ENCODE data around the gene AUTS2. TPM values are rescaled to one million over a fixed set of nuclear protein-coding genes. Genes with fewer than 3 reads are reported as not detected.

Gene AUTS2
- total and polyA plus RNA-seq, 2 of the 8 experiments (the other 6 are each of a cell fraction or from before 2014, with no cell fraction given), result 25.9 to 101 TPM

DNA sequence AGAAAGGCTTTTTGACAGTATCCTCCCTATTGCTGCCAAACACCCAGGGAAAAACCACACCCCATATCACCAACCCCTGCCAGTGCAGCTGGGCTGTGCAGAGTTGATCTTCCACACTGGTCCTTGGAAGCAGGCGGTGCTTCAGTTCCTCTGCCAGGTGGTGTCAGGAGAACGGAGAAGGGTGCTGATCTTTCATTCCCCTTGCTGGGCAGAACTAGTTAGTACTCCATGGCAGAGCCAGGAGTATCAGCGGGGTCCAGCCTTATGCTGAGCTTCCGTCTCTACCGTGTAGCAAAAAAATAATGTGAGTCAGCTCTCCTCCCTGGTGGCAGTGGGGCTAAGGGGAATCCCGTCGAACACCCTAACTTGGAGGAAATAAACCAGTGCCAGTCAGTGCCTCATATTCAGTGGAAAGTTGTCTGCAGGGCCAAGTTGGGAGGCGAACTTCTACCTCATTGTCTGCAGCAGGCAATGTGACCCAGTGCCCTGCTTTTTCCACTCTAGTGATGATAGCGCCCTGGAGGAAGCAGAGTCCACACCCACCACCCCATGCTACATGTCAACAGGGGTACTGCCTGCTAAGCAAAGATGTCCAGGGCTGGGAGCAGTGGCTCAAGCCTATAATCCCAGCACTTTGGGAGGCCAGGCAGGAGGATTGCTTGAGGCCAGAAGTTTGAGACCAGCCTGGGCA, 175.4 kb downstream of the AUTS2 start:
- H3K4me1 ChIP-seq (replicated peaks in 1 of 4; ENCODE audit: control insufficient read depth in 3 of 4, insufficient read depth in 4 of 4, low read length in 3 of 4), result no peaks in the 10 kb centered on the region; a peak in 1 of 7 replicates
- H2BK5ac ChIP-seq (ENCODE audit: low read depth, low read length), result no peak overlapping the region
- DNase-seq (ENCODE audit: low read depth in 1 of 2, low spot score in 2 of 2), result no peak
- no peak overlapping the region for H2AFZ ChIP-seq (ENCODE audit: low read length)
- H3K36me3 ChIP-seq (ENCODE audit: control insufficient read depth in 2 of 4, insufficient read depth in 4 of 4, low read length in 3 of 4), result no peaks in the 10 kb centered on the region
- H3K27ac ChIP-seq (ENCODE audit: low read depth, low read length), result no peak overlapping the region
- CTCF ChIA-PET (ENCODE audit: partially characterized antibody), result interaction anchor here (1.1 to 1.4 kb wide), 2 partner anchors 8 to 30 kb away, joined by 3 read pairs; no protein-coding TSS in a partner anchor
- 88% methylated on average over 9 of the region's 9 CpGs; no CpG with 5 or more reads in 1 of the 2 experiments for WGBS, 2 experiments (ENCODE audit: extremely low coverage in 1 of 2, insufficient coverage in 1 of 2, insufficient read length in 1 of 2, insufficient replicate concordance in 2 of 2, low coverage in 1 of 2, low lambda C conversion rate in 2 of 2, missing lambda C conversion rate in 1 of 2)
- POLR2A ChIA-PET (ENCODE audit: partially characterized antibody), result interaction anchor here (1.2 kb wide), 1 partner anchor 11 kb away, joined by 3 read pairs; no protein-coding TSS in a partner anchor
- no peaks in the 10 kb centered on the region; a peak in 1 of 7 replicates for H3K27me3 ChIP-seq (replicated peaks in 1 of 4; ENCODE audit: control insufficient read depth in 3 of 4, extremely low read depth in 1 of 4, insufficient read depth in 3 of 4, low read length in 3 of 4)
- no peak overlapping the region for H3K4me3 ChIP-seq (ENCODE audit: extremely low read depth in 1 of 4, insufficient read depth in 2 of 4, low read depth in 3 of 4, low read length in 4 of 4)
- peak overlapping the region; percentile 47 for H4K91ac ChIP-seq (replicated peaks; ENCODE audit: insufficient read length, low read length)
- H2BK12ac ChIP-seq (ENCODE audit: low read depth, low read length), result no peak overlapping the region; the same call in 1 of the 2 replicates
- no peak overlapping the region for H3K56ac ChIP-seq (replicated peaks; ENCODE audit: insufficient read length, low read depth, low read length)
- no peak overlapping the region for H4K8ac ChIP-seq (ENCODE audit: extremely low read depth, insufficient read depth, low read length)
- H2BK120ac ChIP-seq (replicated peaks; ENCODE audit: low read depth, low read length), result no peak overlapping the region
- no peak overlapping the region for H4K5ac ChIP-seq (ENCODE audit: insufficient read length, low read depth, low read length)
- no peak overlapping the region for H3K18ac ChIP-seq (ENCODE audit: extremely low read depth, low read length)
- no peak overlapping the region for H3K14ac ChIP-seq (ENCODE audit: insufficient read length)
- H2BK15ac ChIP-seq (ENCODE audit: low read length), result no peak overlapping the region
- no peak overlapping the region for H2AK5ac ChIP-seq (ENCODE audit: low read depth, low read length)
- H3K9me3 ChIP-seq (ENCODE audit: insufficient read depth in 2 of 2, low read depth in 1 of 2, low read length in 1 of 2), result no peaks in the 10 kb centered on the region
- no peak overlapping the region for H2BK20ac ChIP-seq (ENCODE audit: low read length)
- H3K23ac ChIP-seq (ENCODE audit: insufficient read length), result no peak overlapping the region
- no peak for TF ChIP-seq EGR1 (IDR thresholded peaks at IDR 0.05; ENCODE audit: borderline replicate concordance, low read depth, low read length)
- TF ChIP-seq SP2 (IDR thresholded peaks at IDR 0.05; ENCODE audit: low read length), result no peak
- TF ChIP-seq RFX5 (IDR thresholded peaks at IDR 0.05; ENCODE audit: borderline replicate concordance, low read depth, low read length), result no peak
- no peak for TF ChIP-seq MAFK (IDR thresholded peaks at IDR 0.05; ENCODE audit: low read depth, low read length)
- no peak for TF ChIP-seq YY1 (IDR thresholded peaks at IDR 0.05; ENCODE audit: low read depth, low read length)
- no peaks in the 10 kb centered on the region for H3K79me2 ChIP-seq (ENCODE audit: control insufficient read depth in 1 of 2, insufficient read depth in 2 of 2, low read length in 2 of 2)
- H3K79me1 ChIP-seq (ENCODE audit: low read depth, low read length), result peaks cover 5% of the 10 kb centered on the region; the same call in 1 of the 2 replicates
- no peaks in the 10 kb centered on the region for H3K23me2 ChIP-seq (ENCODE audit: low read depth, low read length)
- FAIRE-seq, result no peak
- peaks cover 0 to 3% of the 10 kb centered on the region in 2 experiments for H4K20me1 ChIP-seq (replicated peaks in 1 of 2; ENCODE audit: control insufficient read depth in 1 of 2, insufficient read depth in 2 of 2, low read length in 2 of 2)
- H3K4me2 ChIP-seq (ENCODE audit: insufficient read depth in 1 of 2, low read depth in 2 of 2, low read length in 2 of 2), result no peak overlapping the region
- H3K9ac ChIP-seq (replicated peaks in 1 of 4; ENCODE audit: extremely low read depth in 1 of 4, low read depth in 3 of 4, low read length in 3 of 4), result no peak overlapping the region
- no peak overlapping the region for H3K4ac ChIP-seq (replicated peaks; ENCODE audit: insufficient read length, low read depth, low read length)
